Measurements from ENCODE around the gene SLIT3.

SLIT3 gene

DNA sequence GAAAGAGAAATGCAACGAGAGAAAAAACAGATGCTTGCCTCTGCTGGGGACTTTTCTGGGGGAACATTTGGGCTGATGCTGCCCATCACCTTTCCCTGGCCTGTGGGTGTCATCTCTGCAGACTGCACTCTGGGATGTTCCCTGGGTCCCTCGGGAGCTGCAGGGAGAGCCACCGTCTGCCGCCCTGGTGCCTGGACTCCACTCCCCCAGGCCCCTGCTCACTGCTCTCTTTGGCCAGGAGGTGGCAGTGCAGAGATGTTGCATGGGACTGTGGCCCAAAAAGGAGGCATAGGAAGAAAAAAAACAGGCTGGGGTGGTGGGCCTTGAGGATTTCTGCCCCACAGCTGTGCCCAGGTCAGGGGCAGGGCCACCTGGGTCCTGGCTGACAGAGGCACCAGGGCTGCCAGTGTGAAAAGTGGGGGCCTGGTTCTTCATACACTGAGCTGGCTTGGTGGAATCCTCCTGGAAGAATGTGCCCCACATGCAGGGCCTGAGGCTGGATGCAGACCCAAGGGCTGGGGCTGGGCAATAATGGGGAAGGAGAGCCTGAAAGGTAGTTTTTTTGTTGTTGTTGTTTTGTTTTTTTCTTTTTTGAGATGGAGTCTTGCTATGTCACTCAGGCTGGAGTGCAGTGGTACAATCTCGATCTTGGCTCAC, 353.6 kb downstream of the SLIT3 start:
- DNase-seq: no peak

DNA sequence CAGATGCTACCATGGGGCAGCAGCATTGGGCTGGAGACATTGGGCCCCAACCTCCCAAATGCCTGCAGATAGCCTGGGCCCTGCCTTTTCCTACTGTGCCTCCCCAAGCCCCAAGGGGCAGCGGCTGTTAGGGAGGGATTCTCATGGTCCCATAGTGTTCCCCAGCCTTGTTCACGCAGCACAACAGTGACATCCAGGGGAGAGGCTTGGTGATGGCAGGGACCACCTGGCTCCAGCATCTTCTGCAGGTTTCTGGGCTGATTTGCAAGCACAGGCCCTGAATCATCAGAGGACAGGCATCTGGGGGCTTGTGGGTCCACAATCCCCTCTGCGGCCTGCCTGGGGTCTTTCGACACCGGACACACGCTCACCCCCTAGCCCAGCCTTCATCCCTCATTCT, 354.6 kb downstream of the SLIT3 start:
- no peak for DNase-seq

GRCh38 chr5:168944004-168944403, 356.9 kb downstream of the SLIT3 start:
- no peak for DNase-seq

GRCh38 chr5:168943091-168943884, 357.7 kb downstream of the SLIT3 start:
- no peak for DNase-seq

DNA sequence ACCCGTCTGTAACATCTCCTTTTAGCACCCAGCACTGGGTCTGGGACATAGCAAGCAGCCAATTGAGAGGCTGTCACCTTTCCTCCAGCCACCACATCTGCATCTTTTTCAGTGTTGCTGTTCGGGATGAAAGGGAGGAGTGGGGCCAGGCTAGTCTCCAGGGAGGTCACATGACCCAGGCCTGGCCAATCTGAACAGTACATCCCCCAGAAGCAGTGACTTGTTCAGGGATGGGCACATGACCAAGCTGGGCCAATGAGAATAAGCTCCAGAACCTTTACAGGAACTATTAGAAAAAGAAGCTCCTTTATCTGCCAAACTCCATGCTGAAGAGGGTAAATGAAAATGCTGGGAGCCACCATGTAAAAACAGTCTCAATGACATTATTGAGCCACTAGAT, 359.0 kb downstream of the SLIT3 start:
- no peak for DNase-seq

- DNase-seq: no peak
Observed at GRCh38 chr5:168940712-168941111, 360.2 kb downstream of the SLIT3 start.

DNA sequence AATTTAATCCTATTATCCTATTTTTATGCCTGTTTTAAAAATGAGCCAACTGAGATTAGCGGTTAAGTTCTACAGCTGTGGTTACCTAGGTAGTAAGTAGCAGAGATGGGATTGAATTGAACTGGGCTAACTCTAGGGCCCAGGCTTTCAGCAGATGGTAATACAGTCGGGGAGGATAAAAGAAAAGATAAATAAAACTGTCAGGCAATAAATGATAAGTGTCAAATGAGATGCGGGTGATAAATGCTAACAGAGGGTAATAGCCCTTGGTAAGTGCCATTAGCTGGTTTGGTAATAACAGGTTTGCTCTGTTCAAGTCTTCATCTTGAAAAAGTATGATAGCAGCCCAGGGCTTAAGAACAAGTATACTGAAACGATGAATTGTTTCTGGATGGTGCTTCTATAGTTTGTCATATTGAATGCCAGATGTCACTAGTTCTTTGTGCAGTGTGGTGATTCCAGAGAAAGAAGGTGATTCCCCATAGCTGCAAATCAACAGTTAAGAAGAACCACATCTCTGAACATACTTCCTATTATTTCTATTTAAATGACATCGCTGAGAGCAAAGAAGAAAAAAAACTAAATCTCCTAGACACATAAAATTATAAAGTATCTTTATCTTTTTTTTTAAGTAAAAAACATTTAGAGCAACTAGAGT, 360.9 kb downstream of the SLIT3 start:
- DNase-seq: no peak

GRCh38 chr5:168939156-168939800, 361.7 kb downstream of the SLIT3 start:
- DNase-seq: no peak

GRCh38 chr5:168936511-168936910, 364.4 kb downstream of the SLIT3 start:
- no peak for DNase-seq

DNA sequence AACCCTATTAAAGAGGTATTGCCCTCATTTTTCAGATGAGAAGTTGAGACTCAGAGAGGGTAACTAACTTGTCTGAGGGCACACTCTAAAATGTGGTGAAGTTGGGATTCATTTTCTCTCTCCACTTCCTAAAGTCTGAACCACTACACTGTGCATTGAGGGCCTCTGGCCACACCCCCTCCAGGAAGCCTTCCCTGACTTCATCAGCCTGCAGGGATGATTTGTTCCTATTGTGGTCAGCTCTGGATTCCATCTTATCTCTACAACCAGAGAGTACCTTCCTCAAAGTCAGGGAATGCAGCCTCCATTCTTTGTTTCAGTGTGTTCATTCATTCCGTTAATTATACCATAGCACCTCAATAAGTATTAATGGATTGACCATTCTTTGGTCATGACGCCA, 365.8 kb downstream of the SLIT3 start:
- no peak for DNase-seq

DNA sequence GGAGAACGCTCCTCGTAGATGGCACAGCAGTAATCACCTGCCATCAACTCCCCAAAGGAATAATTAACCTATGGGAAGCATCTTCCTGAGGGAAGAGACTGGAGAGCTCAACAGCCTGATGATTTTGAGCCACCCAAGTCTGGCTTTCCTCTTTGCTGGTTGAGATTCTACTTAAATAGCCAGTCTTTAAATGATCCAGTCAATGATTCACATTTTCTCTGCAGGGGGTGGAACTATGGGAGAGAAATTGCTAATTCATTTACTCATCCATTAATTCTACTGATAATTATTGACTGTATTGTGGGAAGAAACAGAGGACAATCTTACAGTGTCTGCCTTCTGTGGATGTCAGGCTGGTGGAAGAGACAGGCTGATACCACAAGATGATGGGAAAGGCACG, 366.8 kb downstream of the SLIT3 start:
- no peak for DNase-seq

DNA sequence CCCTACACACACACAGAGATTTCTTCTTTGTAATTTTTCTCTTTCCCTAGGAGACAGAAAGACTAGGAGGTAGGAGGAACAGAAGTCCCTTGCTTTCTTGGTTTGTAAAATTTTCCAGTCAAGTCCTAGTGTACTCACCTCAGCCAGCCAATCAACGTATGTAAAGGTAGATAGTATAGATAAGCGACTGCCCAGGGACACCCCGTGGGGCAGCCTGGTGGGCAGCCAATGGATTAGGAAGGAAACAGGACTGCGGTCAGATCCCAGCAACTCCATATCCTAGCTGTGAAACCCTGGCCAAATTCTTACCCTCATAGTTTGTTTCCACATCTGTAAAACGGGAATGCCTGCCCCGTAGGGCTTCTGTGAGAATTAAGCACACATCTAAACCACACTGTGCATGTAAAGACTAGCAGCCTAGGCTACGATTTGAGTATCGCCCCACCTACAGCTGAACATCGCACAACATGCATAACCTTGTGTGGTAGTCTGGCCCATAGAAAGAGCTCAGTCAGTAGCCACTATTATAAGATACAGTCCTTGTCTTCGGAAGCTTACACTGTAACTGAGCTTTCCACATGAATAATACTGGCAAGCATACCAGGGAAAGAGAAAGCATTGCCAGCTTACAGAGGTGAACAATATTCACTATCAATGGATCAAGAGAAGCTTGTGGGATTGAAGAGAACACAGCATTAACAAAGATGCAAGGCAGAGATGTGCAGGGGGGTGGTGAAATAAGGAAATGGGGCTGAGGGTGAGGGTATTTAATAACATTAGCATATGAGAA, 368.3 kb downstream of the SLIT3 start:
- DNase-seq: no peak

DNA sequence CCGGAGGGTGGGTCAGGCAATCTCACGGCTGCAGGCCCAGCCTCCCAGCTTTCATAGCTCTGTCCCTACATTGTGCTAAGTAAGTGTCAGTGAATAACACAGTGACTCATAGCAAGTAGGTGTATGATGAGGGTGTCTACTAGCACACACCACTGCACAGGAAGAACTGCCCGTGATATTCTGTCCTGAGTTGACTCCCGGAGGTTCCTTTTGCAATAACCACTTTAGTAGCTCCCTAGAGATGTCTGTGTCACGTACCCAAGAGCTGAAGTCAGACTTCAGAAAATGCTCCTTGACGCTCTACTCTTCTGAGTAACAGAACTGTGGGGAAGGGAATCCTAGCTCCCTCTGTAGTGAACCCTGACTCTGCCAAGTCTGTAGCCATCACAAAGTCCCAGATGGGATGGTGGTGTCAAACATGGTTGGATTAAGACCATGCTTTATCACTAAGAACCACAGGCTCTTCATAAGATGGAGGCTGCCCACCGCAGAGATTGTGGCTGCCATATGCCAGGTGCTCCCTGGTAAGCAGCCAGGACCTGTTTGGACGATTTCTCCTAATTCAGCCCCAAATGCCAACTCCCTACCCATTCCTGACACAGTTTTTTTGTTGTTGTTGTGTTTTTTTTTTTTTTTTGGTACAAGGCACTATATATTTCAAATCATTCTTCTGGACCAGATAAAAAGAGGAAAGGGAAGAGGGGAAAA, 369.1 kb downstream of the SLIT3 start:
- DNase-seq: no peak

DNA sequence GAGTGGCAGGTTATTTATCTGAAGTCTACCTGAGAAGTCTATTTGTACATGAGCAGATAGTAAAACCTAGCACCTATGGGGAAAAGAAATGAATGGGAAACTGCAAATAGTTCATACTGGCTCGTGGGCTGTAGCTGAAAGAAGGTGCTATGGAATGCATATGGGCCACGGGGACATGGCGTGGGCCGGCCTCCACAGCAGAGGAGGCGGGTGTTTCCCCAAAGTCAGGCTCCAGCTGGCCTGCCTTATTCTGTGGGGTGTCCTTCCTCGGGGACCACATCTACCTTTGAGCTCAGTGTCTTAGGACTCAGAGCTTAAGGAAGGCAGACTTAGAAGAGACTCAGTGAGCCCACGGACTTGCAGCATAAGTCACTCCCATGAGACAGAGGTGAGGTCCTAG, 371.3 kb downstream of the SLIT3 start:
- DNase-seq: no peak

GRCh38 chr5:168925160-168925559, 375.8 kb downstream of the SLIT3 start:
- no peak for DNase-seq

DNA sequence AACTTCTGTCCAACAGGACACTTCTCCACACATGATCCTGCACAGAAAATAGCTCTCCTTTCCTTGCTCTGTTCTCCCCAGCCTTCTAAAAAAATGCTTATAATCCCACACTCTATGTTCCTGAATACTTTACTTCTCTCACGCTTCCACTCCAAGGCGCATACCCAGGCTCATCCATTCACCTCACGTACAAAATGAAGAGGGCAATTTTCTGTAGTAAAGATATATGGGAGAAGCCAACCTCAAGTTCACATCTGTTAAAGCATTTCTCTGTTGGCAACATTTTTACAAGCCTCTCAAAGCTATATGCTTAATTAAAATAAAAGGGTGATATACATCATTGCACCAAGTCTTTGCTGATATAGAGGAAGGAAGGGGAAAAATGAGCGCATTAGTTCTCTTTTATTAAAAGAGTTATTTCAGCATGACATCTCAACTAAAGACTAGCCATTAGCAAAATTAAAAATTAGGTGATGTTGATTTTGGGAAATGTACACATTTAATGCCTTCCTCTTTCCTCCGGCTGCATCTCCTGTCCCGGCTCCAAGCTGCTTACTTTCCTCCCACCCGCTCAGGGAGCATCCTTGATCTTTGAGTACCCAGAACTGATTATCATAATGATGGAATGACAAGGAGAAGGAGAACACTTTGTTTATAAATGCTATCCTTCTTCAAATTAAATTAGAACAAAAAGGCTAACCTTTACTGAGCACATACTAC, 379.6 kb downstream of the SLIT3 start:
- DNase-seq: no peak

- DNase-seq: no peak
Observed at GRCh38 chr5:168920019-168920810, 380.7 kb downstream of the SLIT3 start.

DNA sequence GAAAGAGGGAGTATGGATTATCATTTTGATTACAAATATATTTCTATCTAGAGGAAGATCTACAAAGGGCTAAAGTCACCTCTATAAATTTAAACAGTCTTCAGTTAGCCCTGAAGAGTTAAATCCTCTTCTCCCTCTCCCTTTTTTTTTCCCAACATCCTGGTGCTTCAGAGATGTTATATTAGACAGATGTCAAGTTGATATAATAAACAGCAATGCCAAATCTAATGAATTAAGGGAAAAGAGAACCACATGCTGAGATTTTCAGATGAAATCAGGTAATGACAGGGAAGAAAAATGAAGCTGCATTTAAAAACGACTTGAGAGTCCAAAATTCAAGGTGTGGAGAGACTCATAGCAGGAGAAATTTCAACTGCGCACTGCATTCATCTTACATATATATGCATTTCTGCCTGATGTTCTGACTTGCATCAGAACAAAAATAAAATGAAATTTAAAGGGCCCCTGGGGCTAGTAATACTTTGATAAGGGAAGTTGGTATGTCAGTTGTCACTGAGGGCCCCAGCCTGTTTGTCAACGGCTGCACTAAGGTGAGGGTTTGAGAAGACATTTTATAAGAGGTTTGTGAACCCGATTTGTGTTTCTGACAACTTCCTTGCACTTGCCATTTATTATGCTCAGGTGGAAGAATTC, 382.9 kb downstream of the SLIT3 start:
- no peak for DNase-seq

DNA sequence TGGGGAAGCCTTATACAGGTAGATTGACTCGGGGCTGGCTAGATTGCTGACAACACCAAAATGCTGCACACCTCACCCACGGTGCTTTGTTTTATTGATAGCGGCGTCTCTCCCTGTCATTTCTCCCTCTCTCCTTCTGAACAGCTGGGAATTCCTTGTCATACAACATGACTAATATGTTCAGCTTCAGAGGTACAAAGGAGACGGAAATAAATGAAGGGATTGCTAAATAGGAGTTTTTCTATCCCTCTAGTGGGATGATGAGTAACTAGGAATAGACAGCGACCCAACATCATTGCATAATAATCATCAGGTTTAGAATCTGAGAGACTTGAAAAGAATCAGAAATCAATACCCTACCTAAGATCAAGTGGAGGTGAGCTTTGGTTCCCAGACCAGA, 384.1 kb downstream of the SLIT3 start:
- DNase-seq: no peak

GRCh38 chr5:168916266-168916665, 384.7 kb downstream of the SLIT3 start:
- no peak for DNase-seq

Data from NCI-H1436 treated with DMSO at 0.1 percent for 48 hours (cell line).